Panc1 (cell line): ENCODE data around the gene TBX19.

Experiments
- POLR2AphosphoS5 ChIP-seq: IDR thresholded peaks from 2 replicates; pipeline ENCODE4 v1.6.1; 2012; ENCODE audit warnings: mild to moderate bottlenecking, low read depth, low read length, moderate library complexity
- SIN3A ChIP-seq: IDR thresholded peaks from 2 replicates; pipeline ENCODE4 v1.6.1; 2012; ENCODE audit warnings: low read depth, mild to moderate bottlenecking, low read length, moderate library complexity, borderline replicate concordance; ENCODE audit not compliant: insufficient read depth
- TCF7L2 ChIP-seq: IDR thresholded peaks from 2 replicates; pipeline ENCODE4 v1.6.1; 2011; ENCODE audit warnings: mild to moderate bottlenecking, low read depth, low read length, inconsistent platforms
- TF ChIP-seq, protein P1 (sequence below): fragments of 450-650 bp; IDR thresholded peaks from 2 replicates; pipeline ENCODE4 v1.5.1; 2017; ENCODE audit warnings: mild to moderate bottlenecking
- TF ChIP-seq, protein P2 (sequence below), 2 experiments: IDR thresholded peaks; 2 replicates each; pipeline ENCODE4 v1.6.1; 2011 to 2012; ENCODE audit warnings: low read depth in 2 of 2, control low read depth in 1 of 2, low read length in 1 of 2, mild to moderate bottlenecking in 1 of 2, moderate library complexity in 1 of 2; ENCODE audit not compliant: insufficient read depth in 1 of 2

GRCh38 chr1:168341483-168341975 lies 60.9 kb downstream of the TBX19 start:
- TF ChIP-seq, protein P1, sequence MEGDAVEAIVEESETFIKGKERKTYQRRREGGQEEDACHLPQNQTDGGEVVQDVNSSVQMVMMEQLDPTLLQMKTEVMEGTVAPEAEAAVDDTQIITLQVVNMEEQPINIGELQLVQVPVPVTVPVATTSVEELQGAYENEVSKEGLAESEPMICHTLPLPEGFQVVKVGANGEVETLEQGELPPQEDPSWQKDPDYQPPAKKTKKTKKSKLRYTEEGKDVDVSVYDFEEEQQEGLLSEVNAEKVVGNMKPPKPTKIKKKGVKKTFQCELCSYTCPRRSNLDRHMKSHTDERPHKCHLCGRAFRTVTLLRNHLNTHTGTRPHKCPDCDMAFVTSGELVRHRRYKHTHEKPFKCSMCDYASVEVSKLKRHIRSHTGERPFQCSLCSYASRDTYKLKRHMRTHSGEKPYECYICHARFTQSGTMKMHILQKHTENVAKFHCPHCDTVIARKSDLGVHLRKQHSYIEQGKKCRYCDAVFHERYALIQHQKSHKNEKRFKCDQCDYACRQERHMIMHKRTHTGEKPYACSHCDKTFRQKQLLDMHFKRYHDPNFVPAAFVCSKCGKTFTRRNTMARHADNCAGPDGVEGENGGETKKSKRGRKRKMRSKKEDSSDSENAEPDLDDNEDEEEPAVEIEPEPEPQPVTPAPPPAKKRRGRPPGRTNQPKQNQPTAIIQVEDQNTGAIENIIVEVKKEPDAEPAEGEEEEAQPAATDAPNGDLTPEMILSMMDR, result no peak
- TF ChIP-seq, protein P2, sequence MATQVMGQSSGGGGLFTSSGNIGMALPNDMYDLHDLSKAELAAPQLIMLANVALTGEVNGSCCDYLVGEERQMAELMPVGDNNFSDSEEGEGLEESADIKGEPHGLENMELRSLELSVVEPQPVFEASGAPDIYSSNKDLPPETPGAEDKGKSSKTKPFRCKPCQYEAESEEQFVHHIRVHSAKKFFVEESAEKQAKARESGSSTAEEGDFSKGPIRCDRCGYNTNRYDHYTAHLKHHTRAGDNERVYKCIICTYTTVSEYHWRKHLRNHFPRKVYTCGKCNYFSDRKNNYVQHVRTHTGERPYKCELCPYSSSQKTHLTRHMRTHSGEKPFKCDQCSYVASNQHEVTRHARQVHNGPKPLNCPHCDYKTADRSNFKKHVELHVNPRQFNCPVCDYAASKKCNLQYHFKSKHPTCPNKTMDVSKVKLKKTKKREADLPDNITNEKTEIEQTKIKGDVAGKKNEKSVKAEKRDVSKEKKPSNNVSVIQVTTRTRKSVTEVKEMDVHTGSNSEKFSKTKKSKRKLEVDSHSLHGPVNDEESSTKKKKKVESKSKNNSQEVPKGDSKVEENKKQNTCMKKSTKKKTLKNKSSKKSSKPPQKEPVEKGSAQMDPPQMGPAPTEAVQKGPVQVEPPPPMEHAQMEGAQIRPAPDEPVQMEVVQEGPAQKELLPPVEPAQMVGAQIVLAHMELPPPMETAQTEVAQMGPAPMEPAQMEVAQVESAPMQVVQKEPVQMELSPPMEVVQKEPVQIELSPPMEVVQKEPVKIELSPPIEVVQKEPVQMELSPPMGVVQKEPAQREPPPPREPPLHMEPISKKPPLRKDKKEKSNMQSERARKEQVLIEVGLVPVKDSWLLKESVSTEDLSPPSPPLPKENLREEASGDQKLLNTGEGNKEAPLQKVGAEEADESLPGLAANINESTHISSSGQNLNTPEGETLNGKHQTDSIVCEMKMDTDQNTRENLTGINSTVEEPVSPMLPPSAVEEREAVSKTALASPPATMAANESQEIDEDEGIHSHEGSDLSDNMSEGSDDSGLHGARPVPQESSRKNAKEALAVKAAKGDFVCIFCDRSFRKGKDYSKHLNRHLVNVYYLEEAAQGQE (IDR thresholded peaks at IDR 0.05; ENCODE audit: insufficient read depth in 1 of 2, low read depth in 2 of 2, low read length in 1 of 2), result no peak
- no peak for TF ChIP-seq POLR2AphosphoS5
- no peak for TF ChIP-seq SIN3A
- TF ChIP-seq TCF7L2, result no peak
